Measurements from ENCODE around the gene PHF19. TPM values are rescaled to one million over a fixed set of nuclear protein-coding genes. Genes with fewer than 3 reads are reported as not detected.

PHF19 gene
- total RNA-seq, 1 experiment from 2014 or later = 106 TPM

DNA sequence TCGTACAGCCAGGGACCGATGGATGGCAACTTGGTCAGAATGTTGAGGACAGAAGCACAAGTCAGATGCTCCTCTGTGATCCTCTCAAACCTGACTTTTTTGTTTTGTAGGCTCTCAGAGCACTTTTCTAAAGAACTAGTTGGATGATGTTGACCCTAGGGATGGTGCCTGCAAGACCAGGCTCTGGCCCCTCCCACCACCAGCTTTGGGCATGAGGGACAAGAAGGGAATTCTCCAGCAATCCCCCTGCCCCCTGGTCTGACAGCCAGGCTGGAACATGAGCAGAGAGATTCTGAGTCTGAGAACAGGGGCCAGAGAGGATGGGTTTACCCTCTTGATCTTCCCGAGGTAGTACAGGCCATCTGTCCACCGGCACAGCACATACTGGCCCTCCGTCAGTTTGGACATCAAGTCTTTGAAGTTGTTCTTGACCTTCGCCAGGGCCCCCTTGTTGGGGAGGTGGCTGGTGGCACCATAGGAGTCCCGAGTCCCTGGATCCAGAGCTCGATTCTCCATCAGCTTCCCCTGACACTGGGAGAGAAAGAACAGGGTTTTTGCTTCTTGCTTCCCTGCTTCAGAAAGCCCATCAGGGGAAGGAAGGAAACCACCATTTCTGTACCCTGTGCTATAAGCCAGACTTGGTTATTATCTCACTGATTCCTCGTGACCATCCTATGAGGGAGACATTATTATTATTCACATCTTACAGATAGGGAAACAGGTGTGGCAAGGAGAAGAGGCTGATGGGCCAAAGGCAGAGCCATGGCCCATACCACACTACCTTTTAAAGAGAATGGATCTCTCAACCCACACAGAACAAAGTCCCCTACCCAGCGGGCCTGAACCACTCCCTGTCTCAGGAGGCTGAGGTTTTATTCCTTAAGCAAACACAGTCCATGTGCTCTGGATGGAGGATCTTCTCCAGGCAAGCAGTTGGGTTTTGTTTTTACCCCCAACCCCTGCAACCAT lies 2.5 kb downstream of the PHF19 start:
- DNase-seq (ENCODE audit: low spot score) = no peak

- peak; percentile 93 for DNase-seq (ENCODE audit: low spot score)
Observed at GRCh38 chr9:120873512-120873911, 3.5 kb downstream of the PHF19 start.

DNA sequence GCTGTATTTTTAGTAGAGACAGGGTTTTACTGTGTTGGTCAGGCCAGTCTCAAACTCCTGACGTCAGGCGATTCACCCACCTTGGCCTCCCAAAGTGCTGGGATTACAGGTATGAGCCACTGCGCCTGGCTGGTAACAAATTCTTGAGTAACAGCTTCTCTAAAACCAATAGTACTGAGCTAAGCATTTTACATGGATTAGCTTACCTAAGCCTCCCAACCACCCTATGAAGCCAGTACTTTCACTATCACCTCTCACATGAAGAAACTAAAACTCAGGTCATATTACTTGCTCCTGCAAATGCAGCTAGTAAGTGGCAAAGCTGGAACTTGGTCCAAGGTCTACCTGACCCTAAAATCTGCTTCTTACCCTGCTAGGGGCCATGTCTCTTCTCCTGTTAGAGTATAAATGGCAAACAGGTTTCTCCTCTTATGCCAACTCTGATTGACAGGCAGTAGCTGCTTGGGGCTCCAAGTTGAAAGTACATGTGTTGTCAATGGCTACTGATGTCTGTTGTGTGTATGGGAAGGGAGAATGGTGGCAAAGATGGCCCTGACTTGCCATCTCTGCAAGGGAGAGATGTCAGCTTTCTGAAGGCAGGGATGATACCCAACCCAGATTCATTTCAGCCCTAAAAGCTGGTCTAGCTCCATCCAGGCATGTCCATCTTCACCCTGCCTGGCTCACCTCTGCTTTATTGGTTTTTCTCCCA lies 4.0 kb downstream of the PHF19 start:
- DNase-seq (ENCODE audit: low spot score) = no peak

- no peak for DNase-seq (ENCODE audit: low spot score)
Observed at GRCh38 chr9:120870206-120870605, 6.8 kb downstream of the PHF19 start.

DNA sequence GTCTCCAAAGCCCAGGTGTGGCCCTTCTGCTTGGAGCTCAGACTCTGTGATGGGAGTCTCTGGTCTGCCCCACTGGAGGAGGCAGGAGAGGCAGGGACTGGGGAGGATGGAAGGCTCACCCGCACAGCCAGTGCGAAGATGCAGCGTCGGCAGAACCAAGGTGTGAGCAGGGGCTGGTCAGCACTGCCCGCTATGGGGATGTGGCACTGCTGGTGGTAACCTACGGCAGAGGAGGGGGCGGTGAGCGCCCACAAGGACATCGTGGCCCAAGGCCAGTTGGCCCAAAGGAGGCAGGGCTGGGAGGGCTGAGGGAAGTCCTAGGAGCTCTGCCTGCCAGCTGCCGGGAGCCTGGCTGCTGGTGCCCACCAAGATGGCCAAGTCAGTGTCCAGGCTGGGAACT lies 7.3 kb downstream of the PHF19 start:
- no peak for DNase-seq (ENCODE audit: low spot score)

- DNase-seq (ENCODE audit: low spot score) = no peak
Observed at GRCh38 chr9:120869360-120869687, 7.7 kb downstream of the PHF19 start.

GRCh38 chr9:120868676-120869359 lies 8.2 kb downstream of the PHF19 start:
- peak; percentile 98 for DNase-seq (ENCODE audit: low spot score)

DNA sequence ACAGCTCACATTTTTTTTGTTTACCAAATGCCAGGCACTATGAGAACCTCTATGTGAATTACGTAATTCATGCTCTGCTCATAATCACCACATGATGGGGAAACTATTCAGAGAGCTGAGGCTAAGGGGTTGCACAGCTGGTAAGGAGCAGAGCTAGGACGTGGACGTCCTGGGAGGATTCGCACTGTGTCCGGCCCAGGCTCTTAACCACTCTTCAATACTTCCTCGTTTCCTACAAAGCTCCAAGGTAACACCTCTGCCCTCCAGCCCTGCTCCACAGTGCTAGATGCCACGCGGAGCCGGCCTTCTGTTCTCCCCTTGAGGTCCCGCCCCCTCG lies 8.7 kb downstream of the PHF19 start:
- no peak for DNase-seq (ENCODE audit: low spot score)

GRCh38 chr9:120867676-120868338 lies 9.2 kb downstream of the PHF19 start:
- DNase-seq (ENCODE audit: low spot score) = no peak

DNA sequence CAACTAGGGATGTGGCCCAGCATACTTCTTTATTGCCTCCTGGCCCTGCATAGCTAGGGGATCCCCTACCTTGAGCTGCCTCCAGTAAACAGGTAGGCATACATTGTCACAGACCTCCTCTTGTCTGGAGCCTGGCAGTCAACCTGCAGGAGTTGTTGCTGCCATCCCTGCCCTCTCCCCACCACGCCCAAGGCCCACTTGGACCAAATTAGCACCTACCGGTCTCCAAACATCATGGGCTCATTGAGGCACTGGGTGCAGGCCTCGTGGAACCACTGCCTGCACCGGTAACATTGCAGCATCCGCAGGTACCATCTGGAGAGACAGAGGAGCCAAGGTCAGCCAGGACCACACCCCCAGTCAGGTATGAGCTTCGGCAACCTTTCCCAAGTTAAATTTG lies 10.3 kb downstream of the PHF19 start:
- DNase-seq (ENCODE audit: low spot score) = no peak

- DNase-seq (ENCODE audit: low spot score) = no peak
Observed at GRCh38 chr9:120865809-120866208, 11.2 kb downstream of the PHF19 start.

- DNase-seq (ENCODE audit: low spot score) = no peak
Observed at GRCh38 chr9:120865176-120865575, 11.8 kb downstream of the PHF19 start.

GRCh38 chr9:120864719-120865118 lies 12.3 kb downstream of the PHF19 start:
- no peak for DNase-seq (ENCODE audit: low spot score)

DNA sequence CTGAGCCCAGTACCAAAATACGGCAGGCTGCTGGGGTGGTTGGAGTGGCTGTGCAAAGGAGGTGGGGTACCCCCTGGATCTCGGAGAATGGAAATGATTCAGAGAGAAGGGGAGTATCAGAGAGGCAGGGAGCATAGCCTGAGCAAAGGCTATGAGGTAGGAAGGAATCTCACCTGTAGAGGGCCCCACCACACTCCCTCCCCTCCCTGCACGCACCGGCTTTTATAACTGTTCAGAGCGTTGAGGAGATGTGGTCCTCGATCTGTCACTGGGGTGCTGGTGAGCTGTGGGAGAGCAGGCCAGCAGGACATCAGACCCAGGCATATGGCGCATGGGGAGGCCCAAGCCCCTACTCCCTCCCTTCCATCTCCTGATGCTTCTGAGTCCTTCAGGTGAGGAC lies 13.2 kb downstream of the PHF19 start:
- no peak for DNase-seq (ENCODE audit: low spot score)

GRCh38 chr9:120862452-120862851 lies 14.5 kb downstream of the PHF19 start:
- no peak for DNase-seq (ENCODE audit: low spot score)

DNA sequence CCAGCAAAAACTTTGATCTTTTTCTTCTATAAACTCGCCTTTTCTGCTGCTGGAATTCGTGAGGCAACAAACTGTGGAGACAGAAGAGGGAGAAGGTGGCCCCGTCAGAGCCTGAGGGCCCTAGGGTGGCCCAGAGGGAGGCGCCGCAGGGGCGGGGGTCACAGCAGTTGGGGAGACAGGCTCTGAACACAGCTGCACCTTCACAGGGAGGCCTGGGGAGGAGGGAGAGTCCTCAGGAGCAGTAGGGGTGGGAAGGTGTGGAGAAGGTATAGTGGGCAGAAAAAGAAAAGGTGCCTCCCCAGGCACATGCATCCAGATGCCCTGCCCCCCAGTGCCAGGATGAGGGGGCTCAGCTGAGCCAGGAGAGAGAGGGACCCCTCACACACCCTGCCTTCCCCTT lies 15.1 kb downstream of the PHF19 start:
- no peak for DNase-seq (ENCODE audit: low spot score)

DNA sequence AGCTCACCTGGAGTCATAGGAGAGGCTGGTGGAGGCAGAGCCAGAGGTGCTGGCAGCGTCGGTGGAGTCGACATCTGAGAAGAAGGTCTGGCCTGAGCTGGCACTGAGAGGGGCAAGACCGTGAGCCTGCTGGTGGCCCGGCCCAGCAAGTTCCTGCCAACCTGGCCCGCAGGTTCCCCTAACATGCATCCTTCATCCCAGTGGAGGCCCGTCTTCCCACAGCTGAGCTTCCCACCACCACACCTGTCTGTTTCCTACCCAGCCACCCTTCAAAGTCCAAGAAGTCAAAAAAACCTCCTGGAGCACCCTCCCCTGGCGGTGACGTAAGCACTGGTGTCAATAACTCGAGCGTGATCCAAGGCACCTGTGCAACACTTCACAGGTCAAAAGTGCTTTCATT lies 16.9 kb downstream of the PHF19 start:
- no peak for DNase-seq (ENCODE audit: low spot score)

GRCh38 chr9:120859361-120859760 lies 17.6 kb downstream of the PHF19 start:
- DNase-seq (ENCODE audit: low spot score) = no peak

- DNase-seq (ENCODE audit: low spot score) = no peak
Observed at GRCh38 chr9:120857902-120858301, 19.1 kb downstream of the PHF19 start.

DNA sequence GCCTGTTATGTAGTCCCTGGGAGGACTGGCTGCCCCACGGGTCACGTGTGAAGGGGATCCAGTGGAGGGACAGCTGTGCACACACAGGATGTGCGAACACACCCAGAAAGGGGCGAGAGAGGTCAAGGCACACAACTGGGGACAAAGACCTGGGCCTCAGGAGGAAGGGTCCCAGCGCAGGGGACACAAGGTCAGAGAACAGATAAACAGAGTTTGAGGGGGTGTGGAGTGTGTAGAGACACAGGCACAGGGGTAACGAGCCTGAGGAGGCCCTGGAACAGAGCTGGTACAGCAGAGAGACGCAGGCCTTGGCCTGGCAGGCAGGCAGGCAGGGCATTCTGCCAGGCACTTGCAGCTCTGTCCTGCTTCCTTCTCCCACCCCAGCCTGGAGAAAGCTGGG lies 19.5 kb downstream of the PHF19 start:
- no peak for DNase-seq (ENCODE audit: low spot score)

DNA sequence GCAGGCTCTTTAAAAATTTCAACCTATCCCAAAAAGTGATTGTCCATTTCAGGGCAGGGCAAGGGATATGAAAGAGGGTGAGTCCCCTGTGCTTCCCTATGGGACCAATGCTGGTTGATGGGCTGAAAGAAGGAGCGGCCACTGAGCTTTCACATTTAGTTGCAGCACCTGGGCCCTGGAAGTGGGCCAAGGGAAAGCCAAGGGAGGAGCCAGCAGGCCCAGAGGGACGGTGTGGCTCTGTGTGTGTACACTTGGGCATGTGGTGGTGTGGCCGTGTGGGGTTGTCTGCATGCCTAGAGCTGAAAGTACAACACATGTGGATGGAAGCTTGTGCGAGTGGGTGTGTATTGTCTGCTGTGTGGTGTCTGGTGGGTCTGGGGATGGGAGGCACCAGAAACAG lies 20.3 kb downstream of the PHF19 start:
- peak; percentile 42 for DNase-seq (ENCODE audit: low spot score)
